Skeletal muscle satellite cell (primary cell): ENCODE measurements around the gene TEAD4.

Experiments used
- H3K27me3 ChIP-seq: 2 replicates; pipeline ENCODE4 v1.7.0; 2013; ENCODE audit warnings: low read length; ENCODE audit not compliant: control insufficient read depth, insufficient read depth
- H3K36me3 ChIP-seq: 2 replicates; pipeline ENCODE4 v1.7.0; 2013; ENCODE audit warnings: mild to moderate bottlenecking, control low read depth, low read length; ENCODE audit not compliant: insufficient read depth
- H3K4me1 ChIP-seq: 2 replicates; pipeline ENCODE4 v1.7.0; 2013; ENCODE audit warnings: low read length; ENCODE audit not compliant: control insufficient read depth, insufficient read depth
- H3K4me2 ChIP-seq: 2 replicates; pipeline ENCODE4 v1.7.0; 2013; ENCODE audit warnings: mild to moderate bottlenecking, low read length
- H3K4me3 ChIP-seq: 2 replicates; pipeline ENCODE4 v1.7.0; 2013; ENCODE audit warnings: low read length
- H3K9ac ChIP-seq: 2 replicates; pipeline ENCODE4 v1.7.0; 2013; ENCODE audit warnings: mild to moderate bottlenecking, low read depth, low read length, moderate library complexity
- H3K9me3 ChIP-seq: replicated peaks from 2 replicates; pipeline ENCODE4 v1.7.0; 2013; ENCODE audit warnings: mild to moderate bottlenecking, control low read depth, low read length

TEAD4 gene

GRCh38 chr12:3043406-3043805, 84.2 kb downstream of the TEAD4 start:
- Histone ChIP-seq H3K4me1 (peaks cover 9% of the 10 kb centered on the region), H3K36me3 (peaks cover 30% of the 10 kb centered on the region)

GRCh38 chr12:3044141-3044630, 85.0 kb downstream of the TEAD4 start:
- peaks cover 17% of the 10 kb centered on the region for H3K27me3 ChIP-seq
- H3K36me3 ChIP-seq: peaks cover 27% of the 10 kb centered on the region
- H3K4me2 ChIP-seq: no peak overlapping the region
- H3K4me1 ChIP-seq: peaks cover 9% of the 10 kb centered on the region
- H3K9ac ChIP-seq: no peak overlapping the region
- no peak overlapping the region for H3K4me3 ChIP-seq
- H3K9me3 ChIP-seq: no peaks in the 10 kb centered on the region

More at GRCh38 chr12:3043406-3043805, 84.2 kb downstream of the TEAD4 start:
- peaks cover 10% of the 10 kb centered on the region for H3K27me3 ChIP-seq
- no peaks in the 10 kb centered on the region for H3K9me3 ChIP-seq
- H3K9ac ChIP-seq: no peak overlapping the region
- H3K4me3 ChIP-seq: no peak overlapping the region
- H3K4me2 ChIP-seq: no peak overlapping the region

GRCh38 chr12:3045494-3045893, 86.3 kb downstream of the TEAD4 start:
- H3K27me3 ChIP-seq: peaks cover 26% of the 10 kb centered on the region
- no peak overlapping the region for H3K4me2 ChIP-seq
- H3K4me1 ChIP-seq: peaks cover 9% of the 10 kb centered on the region
- H3K4me3 ChIP-seq: no peak overlapping the region
- H3K9ac ChIP-seq: no peak overlapping the region
- peaks cover 16% of the 10 kb centered on the region for H3K36me3 ChIP-seq
- H3K9me3 ChIP-seq: no peaks in the 10 kb centered on the region

GRCh38 chr12:3045989-3046388, 86.8 kb downstream of the TEAD4 start:
- Histone ChIP-seq H3K4me2 (no peak overlapping the region), H3K4me3 (no peak overlapping the region), H3K9ac (no peak overlapping the region), H3K4me1 (peaks cover 9% of the 10 kb centered on the region), H3K27me3 (peaks cover 26% of the 10 kb centered on the region), H3K9me3 (no peaks in the 10 kb centered on the region), H3K36me3 (peaks cover 11% of the 10 kb centered on the region)

GRCh38 chr12:3046441-3047200, 87.4 kb downstream of the TEAD4 start:
- peaks cover 26% of the 10 kb centered on the region for H3K27me3 ChIP-seq
- no peak overlapping the region for H3K4me2 ChIP-seq
- no peak overlapping the region for H3K9ac ChIP-seq
- peaks cover 11% of the 10 kb centered on the region for H3K36me3 ChIP-seq
- H3K4me3 ChIP-seq: no peak overlapping the region
- H3K9me3 ChIP-seq: no peaks in the 10 kb centered on the region
- peaks cover 9% of the 10 kb centered on the region for H3K4me1 ChIP-seq

- no peaks in the 10 kb centered on the region for H3K9me3 ChIP-seq
- peaks cover 9% of the 10 kb centered on the region for H3K4me1 ChIP-seq
- H3K36me3 ChIP-seq: peaks cover 1% of the 10 kb centered on the region
- H3K27me3 ChIP-seq: peaks cover 26% of the 10 kb centered on the region
- no peak overlapping the region for H3K4me2 ChIP-seq
- H3K9ac ChIP-seq: no peak overlapping the region
- no peak overlapping the region for H3K4me3 ChIP-seq
These were observed 88.8 kb downstream of the TEAD4 start for GRCh38 chr12:3047961-3048360.

- no peaks in the 10 kb centered on the region for H3K36me3 ChIP-seq
- H3K9ac ChIP-seq: no peak overlapping the region
- no peak overlapping the region for H3K4me2 ChIP-seq
- peaks cover 9% of the 10 kb centered on the region for H3K4me1 ChIP-seq
- peaks cover 26% of the 10 kb centered on the region for H3K27me3 ChIP-seq
- no peaks in the 10 kb centered on the region for H3K9me3 ChIP-seq
- H3K4me3 ChIP-seq: no peak overlapping the region
These were observed 89.3 kb downstream of the TEAD4 start for GRCh38 chr12:3048540-3048939.

- Histone ChIP-seq H3K4me1 (peaks cover 9% of the 10 kb centered on the region), H3K4me2 (no peak overlapping the region), H3K27me3 (peaks cover 26% of the 10 kb centered on the region), H3K9ac (no peak overlapping the region), H3K9me3 (no peaks in the 10 kb centered on the region), H3K36me3 (no peaks in the 10 kb centered on the region), H3K4me3 (no peak overlapping the region)
These were observed 90.0 kb downstream of the TEAD4 start for GRCh38 chr12:3049176-3049575.

GRCh38 chr12:3049611-3050249, 90.5 kb downstream of the TEAD4 start:
- Histone ChIP-seq H3K4me1 (peaks cover 9% of the 10 kb centered on the region), H3K9ac (no peak overlapping the region), H3K36me3 (no peaks in the 10 kb centered on the region), H3K9me3 (no peaks in the 10 kb centered on the region), H3K4me3 (no peak overlapping the region), H3K27me3 (peaks cover 26% of the 10 kb centered on the region), H3K4me2 (no peak overlapping the region)

GRCh38 chr12:3054374-3054773, 95.2 kb downstream of the TEAD4 start:
- H3K4me3 ChIP-seq: no peak overlapping the region
- H3K4me2 ChIP-seq: no peak overlapping the region
- H3K27me3 ChIP-seq: peaks cover 14% of the 10 kb centered on the region
- no peaks in the 10 kb centered on the region for H3K4me1 ChIP-seq
- no peak overlapping the region for H3K9ac ChIP-seq
- no peaks in the 10 kb centered on the region for H3K9me3 ChIP-seq
- no peaks in the 10 kb centered on the region for H3K36me3 ChIP-seq

DNA sequence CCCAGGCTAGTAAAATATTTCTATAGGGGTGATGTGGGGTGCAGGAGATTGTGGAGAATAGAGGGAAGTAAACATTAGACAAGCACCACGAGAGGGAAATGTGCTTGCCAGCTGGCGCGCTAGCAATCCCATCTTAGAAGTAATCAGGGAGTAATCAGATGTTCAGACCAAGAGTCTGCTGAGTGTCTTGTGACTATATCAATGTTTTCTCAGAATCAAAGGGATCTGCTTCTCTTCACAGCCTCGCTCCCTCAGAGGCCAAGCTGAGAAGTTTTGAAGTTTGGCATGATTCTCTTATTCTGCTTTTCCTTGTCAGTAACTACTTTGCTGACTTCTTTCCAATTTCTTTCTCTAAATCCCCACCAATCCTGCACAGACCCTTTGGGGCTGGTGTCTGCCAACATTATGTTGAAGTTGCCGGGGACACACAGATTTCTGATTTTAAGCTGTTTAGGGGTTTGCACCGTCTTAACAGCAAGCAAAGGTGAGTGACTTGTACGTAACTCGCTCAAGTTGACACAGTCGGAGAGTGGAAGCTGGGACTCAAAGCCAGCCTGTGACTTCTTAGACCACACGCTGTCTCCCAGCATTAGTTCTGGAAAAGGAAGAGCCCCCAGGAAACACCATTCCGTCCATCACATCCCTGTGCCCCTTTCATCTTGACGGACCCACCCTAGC, 96.0 kb downstream of the TEAD4 start:
- Histone ChIP-seq H3K9ac (no peak overlapping the region), H3K4me3 (no peak overlapping the region), H3K4me2 (no peak overlapping the region), H3K27me3 (peaks cover 10% of the 10 kb centered on the region), H3K9me3 (no peaks in the 10 kb centered on the region), H3K36me3 (no peaks in the 10 kb centered on the region), H3K4me1 (no peaks in the 10 kb centered on the region)
